ENCODE data around the gene HRH2. TPM values are rescaled to one million over a fixed set of nuclear protein-coding genes. Genes with fewer than 3 reads are reported as not detected.
A peak's percentile ranks its signal among the peaks of the same experiment; 100 is the strongest.

Gene HRH2
- total and polyA plus RNA-seq, 7 donors = 0.17 to 7.0 (median 0.51) TPM

- peaks cover 0 to 14% (median 4%) of the 10 kb centered on the region in 3 donors for H3K27me3 ChIP-seq (ENCODE audit: insufficient read depth in 3 of 3, low read length in 2 of 3)
- TF ChIP-seq, protein P1, sequence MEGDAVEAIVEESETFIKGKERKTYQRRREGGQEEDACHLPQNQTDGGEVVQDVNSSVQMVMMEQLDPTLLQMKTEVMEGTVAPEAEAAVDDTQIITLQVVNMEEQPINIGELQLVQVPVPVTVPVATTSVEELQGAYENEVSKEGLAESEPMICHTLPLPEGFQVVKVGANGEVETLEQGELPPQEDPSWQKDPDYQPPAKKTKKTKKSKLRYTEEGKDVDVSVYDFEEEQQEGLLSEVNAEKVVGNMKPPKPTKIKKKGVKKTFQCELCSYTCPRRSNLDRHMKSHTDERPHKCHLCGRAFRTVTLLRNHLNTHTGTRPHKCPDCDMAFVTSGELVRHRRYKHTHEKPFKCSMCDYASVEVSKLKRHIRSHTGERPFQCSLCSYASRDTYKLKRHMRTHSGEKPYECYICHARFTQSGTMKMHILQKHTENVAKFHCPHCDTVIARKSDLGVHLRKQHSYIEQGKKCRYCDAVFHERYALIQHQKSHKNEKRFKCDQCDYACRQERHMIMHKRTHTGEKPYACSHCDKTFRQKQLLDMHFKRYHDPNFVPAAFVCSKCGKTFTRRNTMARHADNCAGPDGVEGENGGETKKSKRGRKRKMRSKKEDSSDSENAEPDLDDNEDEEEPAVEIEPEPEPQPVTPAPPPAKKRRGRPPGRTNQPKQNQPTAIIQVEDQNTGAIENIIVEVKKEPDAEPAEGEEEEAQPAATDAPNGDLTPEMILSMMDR (IDR thresholded peaks at IDR 0.05) = no peak
- WGBS, 3 donors = 46 to 52% (median 49%) methylated on average over 15 of the region's 15 CpGs
- H3K4me3 ChIP-seq = peak overlapping the region; percentile 36
- no peak overlapping the region for H3K27ac ChIP-seq
- peak in 2 of 4 donors; percentile 37 to 46 for ATAC-seq
- no peaks in the 10 kb centered on the region for H3K4me1 ChIP-seq
- DNase-seq = no peak
- intact Hi-C loops (cut with DNase I) = no loop called here
- H3K9me3 ChIP-seq = no peaks in the 10 kb centered on the region
- H3K36me3 ChIP-seq (ENCODE audit: insufficient read depth in 1 of 2, low read depth in 1 of 2) = no peaks in the 10 kb centered on the region
These were observed 66.7 kb downstream of the HRH2 start for GRCh38 chr5:175724314-175725275.

- DNase-seq (no peak), ATAC-seq (no peak)
- whole genome bisulfite sequencing, 3 donors = 26 to 36% (median 30%) methylated on average over 12 of the region's 12 CpGs
- H3K27me3 ChIP-seq (ENCODE audit: insufficient read depth in 3 of 3, low read length in 2 of 3) = peaks cover 0 to 22% (median 4%) of the 10 kb centered on the region in 3 donors
- intact Hi-C loops (cut with DNase I) = no loop called here
- H3K36me3 ChIP-seq (ENCODE audit: insufficient read depth in 1 of 2, low read depth in 1 of 2) = no peaks in the 10 kb centered on the region
- H3K4me3 ChIP-seq = no peak overlapping the region
- H3K9me3 ChIP-seq = no peaks in the 10 kb centered on the region
- no peak overlapping the region for H3K27ac ChIP-seq
- TF ChIP-seq, protein P1 (IDR thresholded peaks at IDR 0.05) = no peak
- H3K4me1 ChIP-seq = no peaks in the 10 kb centered on the region
These were observed 70.4 kb downstream of the HRH2 start for GRCh38 chr5:175728316-175728715.

GRCh38 chr5:175728885-175729828, 71.3 kb downstream of the HRH2 start:
- TF ChIP-seq, protein P1 (IDR thresholded peaks at IDR 0.05) = no peak
- intact Hi-C loops (cut with DNase I) = no loop called here
- DNase-seq (no peak), ATAC-seq (peak in 3 of 4 donors; percentile 17 to 23 (median 21))
- Histone ChIP-seq H3K9me3 (no peaks in the 10 kb centered on the region), H3K4me1 (no peaks in the 10 kb centered on the region), H3K4me3 (no peak overlapping the region), H3K27me3 (ENCODE audit: insufficient read depth in 3 of 3, low read length in 2 of 3) (peaks cover 0 to 22% (median 6%) of the 10 kb centered on the region in 3 donors), H3K36me3 (ENCODE audit: insufficient read depth in 1 of 2, low read depth in 1 of 2) (no peaks in the 10 kb centered on the region), H3K27ac (no peak overlapping the region)
- WGBS, 3 donors = 14 to 16% (median 15%) methylated on average over 33 of the region's 33 CpGs

DNA sequence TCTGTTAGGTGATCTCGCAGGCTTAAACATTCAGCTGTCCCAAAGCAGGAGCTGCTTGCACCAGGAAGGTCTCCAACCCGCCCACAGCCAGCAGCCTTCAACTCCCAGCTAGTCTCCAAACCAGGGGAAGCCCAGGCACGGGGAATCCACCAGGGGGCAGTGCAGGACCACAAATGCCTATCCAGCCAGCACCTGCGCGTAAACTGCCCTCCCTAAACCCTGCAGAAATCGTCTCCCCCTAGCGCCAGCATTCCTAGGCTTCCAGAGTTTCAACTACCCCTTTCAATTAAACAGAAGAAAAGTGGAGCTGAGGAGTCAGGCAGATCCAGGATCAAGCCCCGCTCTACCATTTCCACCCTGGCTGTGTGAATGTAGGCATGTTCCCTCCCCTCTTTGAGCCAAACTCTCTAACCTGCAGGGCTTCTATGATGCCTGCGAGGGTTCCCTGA, 72.0 kb downstream of the HRH2 start:
- TF ChIP-seq, protein P1 (IDR thresholded peaks at IDR 0.05) = peak; percentile 94
- Histone ChIP-seq H3K36me3 (ENCODE audit: insufficient read depth in 1 of 2, low read depth in 1 of 2) (no peaks in the 10 kb centered on the region), H3K4me3 (no peak overlapping the region), H3K27me3 (ENCODE audit: insufficient read depth in 3 of 3, low read length in 2 of 3) (peaks cover 0 to 22% (median 11%) of the 10 kb centered on the region in 3 donors), H3K4me1 (no peaks in the 10 kb centered on the region), H3K27ac (no peak overlapping the region), H3K9me3 (no peaks in the 10 kb centered on the region)
- ATAC-seq (peak; percentile 93 to 98 (median 95)), DNase-seq (peak; percentile 85 to 92)
- WGBS, 3 donors = 7 to 10% (median 8%) methylated on average over 9 of the region's 9 CpGs
- intact Hi-C loops (cut with DNase I) = no loop called here

Measured in psoas muscle (tissue), 8 donors.